ENCODE results near the gene EEIG2.
"Not testable (repeated sequence)": the region's sequence is repeated elsewhere in the genome, so short reads cannot be mapped to it uniquely, and the experiment has no call there.

The EEIG2 gene

GRCh38 chr1:108534759-108535158 lies 25.1 kb upstream of the EEIG2 start:
- H3K36me3 Mint-ChIP-seq, result no peaks in the 10 kb centered on the region
- H3K4me1 Mint-ChIP-seq, result peaks cover 18 to 38% of the 10 kb centered on the region in 2 donors
- H3K27me3 Mint-ChIP-seq, result no peaks in the 10 kb centered on the region
- no peaks in the 10 kb centered on the region for H3K9me3 Mint-ChIP-seq
- no peak for DNase-seq
- no peak overlapping the region for H3K4me3 Mint-ChIP-seq
- H3K27ac Mint-ChIP-seq, result no peak overlapping the region
- no peak for ATAC-seq (replicated peaks)

DNA sequence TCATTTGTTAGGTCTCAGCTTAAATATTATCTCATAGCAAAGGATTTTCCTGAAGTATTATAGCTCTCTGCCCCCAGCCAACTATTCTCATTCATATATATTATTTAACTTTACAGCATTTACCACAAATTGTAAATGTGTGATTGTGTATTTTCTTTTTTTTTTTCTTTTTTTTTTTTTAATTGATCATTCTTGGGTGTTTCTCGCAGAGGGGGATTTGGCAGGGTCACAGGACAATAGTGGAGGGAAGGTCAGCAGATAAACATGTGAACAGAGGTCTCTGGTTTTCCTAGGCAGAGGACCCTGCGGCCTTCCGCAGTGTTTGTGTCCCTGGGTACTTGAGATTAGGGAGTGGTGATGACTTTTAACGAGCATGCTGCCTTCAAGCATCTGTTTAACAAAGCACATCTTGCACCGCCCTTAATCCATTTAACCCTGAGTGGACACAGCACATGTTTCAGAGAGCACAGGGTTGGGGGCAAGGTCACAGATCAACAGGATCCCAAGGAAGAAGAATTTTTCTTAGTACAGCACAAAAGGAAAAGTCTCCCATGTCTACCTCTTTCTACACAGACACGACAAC lies 24.5 kb upstream of the EEIG2 start:
- not testable (repeated sequence) for ATAC-seq (replicated peaks); H3K27ac Mint-ChIP-seq

GRCh38 chr1:108536021-108536420 lies 23.9 kb upstream of the EEIG2 start:
- H3K4me3 Mint-ChIP-seq; H3K27ac Mint-ChIP-seq; DNase-seq; H3K27me3 Mint-ChIP-seq; ATAC-seq (replicated peaks); H3K9me3 Mint-ChIP-seq; H3K36me3 Mint-ChIP-seq: not testable (repeated sequence)
- H3K4me1 Mint-ChIP-seq, result peaks cover 18 to 38% of the 10 kb centered on the region in 2 donors

More for the DNA sequence above, 24.5 kb upstream of the EEIG2 start:
- peaks cover 18 to 38% of the 10 kb centered on the region in 2 donors for H3K4me1 Mint-ChIP-seq
- DNase-seq, H3K9me3 Mint-ChIP-seq, H3K4me3 Mint-ChIP-seq, H3K27me3 Mint-ChIP-seq, H3K36me3 Mint-ChIP-seq: not testable (repeated sequence)

GRCh38 chr1:108536791-108537190 lies 23.1 kb upstream of the EEIG2 start:
- not testable (repeated sequence) for H3K4me3 Mint-ChIP-seq, H3K27ac Mint-ChIP-seq, H3K36me3 Mint-ChIP-seq, H3K27me3 Mint-ChIP-seq, H3K9me3 Mint-ChIP-seq, DNase-seq
- ATAC-seq (replicated peaks), result peak; percentile 37 to 46
- H3K4me1 Mint-ChIP-seq, result peaks cover 18 to 38% of the 10 kb centered on the region in 2 donors

GRCh38 chr1:108537976-108538375 lies 21.9 kb upstream of the EEIG2 start:
- DNase-seq (no peak), ATAC-seq (replicated peaks) (peak in 1 of 2 donors; percentile 46)
- Mint-ChIP-seq H3K36me3 (no peaks in the 10 kb centered on the region), H3K27ac (no peak overlapping the region), H3K27me3 (no peaks in the 10 kb centered on the region), H3K4me1 (peaks cover 18 to 35% of the 10 kb centered on the region in 2 donors), H3K9me3 (no peaks in the 10 kb centered on the region), H3K4me3 (no peak overlapping the region)

- no peak overlapping the region for H3K27ac Mint-ChIP-seq
- no peak for ATAC-seq (replicated peaks)
- no peaks in the 10 kb centered on the region for H3K36me3 Mint-ChIP-seq
- peaks cover 0 to 13% of the 10 kb centered on the region in 2 donors for H3K27me3 Mint-ChIP-seq
- DNase-seq, result no peak
- H3K4me1 Mint-ChIP-seq, result peaks cover 13 to 26% of the 10 kb centered on the region in 2 donors
- no peak overlapping the region for H3K4me3 Mint-ChIP-seq
- no peaks in the 10 kb centered on the region for H3K9me3 Mint-ChIP-seq
Observed at GRCh38 chr1:108540977-108541376, 18.9 kb upstream of the EEIG2 start.

DNA sequence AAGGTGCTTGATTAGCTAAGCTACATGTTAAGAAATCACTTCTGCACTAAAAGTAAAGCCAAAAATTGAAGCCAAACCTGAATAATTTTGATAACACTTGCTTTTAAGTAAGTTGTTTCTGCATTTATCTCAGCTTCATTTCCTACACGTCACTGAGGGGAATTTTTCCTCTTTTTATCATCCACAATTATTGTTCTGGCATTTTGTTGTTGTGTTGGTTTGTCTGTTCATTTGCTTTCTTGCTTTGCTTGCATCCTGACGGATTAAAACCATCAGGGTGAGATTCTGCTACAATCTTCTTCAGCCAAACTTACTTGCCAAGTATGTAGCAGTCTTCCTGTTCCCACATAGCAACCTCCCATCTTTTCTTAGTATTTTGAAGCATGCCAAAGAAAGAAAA lies 18.0 kb upstream of the EEIG2 start:
- H3K27me3 Mint-ChIP-seq, result peaks cover 0 to 13% of the 10 kb centered on the region in 2 donors

GRCh38 chr1:108547493-108547892 lies 12.4 kb upstream of the EEIG2 start:
- not testable (repeated sequence) for H3K27ac Mint-ChIP-seq; ATAC-seq (replicated peaks); H3K9me3 Mint-ChIP-seq; DNase-seq; H3K4me1 Mint-ChIP-seq; H3K36me3 Mint-ChIP-seq; H3K4me3 Mint-ChIP-seq
- peaks cover 0 to 13% of the 10 kb centered on the region in 2 donors for H3K27me3 Mint-ChIP-seq

More for the DNA sequence above, 18.0 kb upstream of the EEIG2 start:
- H3K27ac Mint-ChIP-seq, result no peak overlapping the region
- H3K4me3 Mint-ChIP-seq, result no peak overlapping the region
- peaks cover 13 to 25% of the 10 kb centered on the region in 2 donors for H3K4me1 Mint-ChIP-seq
- ATAC-seq (replicated peaks) (no peak), DNase-seq (no peak)
- H3K9me3 Mint-ChIP-seq, result peaks cover 0 to 2% of the 10 kb centered on the region in 2 donors
- peaks cover 0 to 3% of the 10 kb centered on the region in 2 donors for H3K36me3 Mint-ChIP-seq

DNA sequence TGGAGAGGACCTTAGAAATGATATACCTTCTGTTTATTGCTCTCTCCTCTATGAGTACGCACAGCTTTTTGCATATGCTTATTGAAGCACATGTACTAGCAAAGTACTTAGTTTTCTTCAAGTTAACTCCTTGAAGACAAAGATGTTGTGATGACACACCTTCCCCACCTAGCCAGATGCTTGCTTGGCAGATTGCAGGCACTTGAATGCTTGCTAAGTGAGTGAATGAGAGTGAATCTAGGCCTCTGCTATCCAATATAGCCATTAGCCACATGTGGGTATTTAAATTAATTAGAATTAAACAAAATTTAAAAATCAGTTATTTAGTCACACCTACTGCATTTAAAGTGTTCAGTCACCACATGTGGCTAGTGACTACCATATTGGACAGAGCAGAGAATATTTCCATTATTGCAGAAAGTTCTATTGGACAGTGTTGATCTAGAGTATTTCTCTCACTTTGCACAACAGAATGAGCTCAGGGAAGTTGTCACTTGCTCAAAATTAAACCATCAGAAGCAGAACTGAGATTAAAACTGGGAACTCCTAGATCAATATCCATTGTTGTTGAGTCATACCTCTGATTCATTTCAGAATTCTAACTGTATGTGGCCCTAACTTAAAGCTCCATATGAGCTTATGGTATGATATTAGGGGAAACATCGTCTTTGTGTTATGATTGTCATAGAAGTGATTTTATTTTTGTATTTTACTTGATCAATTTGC lies 8.6 kb upstream of the EEIG2 start:
- peaks cover 0 to 1% of the 10 kb centered on the region in 2 donors for H3K36me3 Mint-ChIP-seq
- peak; percentile 98 to 99 for ATAC-seq (replicated peaks)
- H3K27me3 Mint-ChIP-seq, result no peaks in the 10 kb centered on the region
- no peak overlapping the region for H3K27ac Mint-ChIP-seq
- peaks cover 6 to 14% of the 10 kb centered on the region in 2 donors for H3K4me1 Mint-ChIP-seq
- H3K9me3 Mint-ChIP-seq, result peaks cover 0 to 1% of the 10 kb centered on the region in 2 donors
- DNase-seq, result no peak
- H3K4me3 Mint-ChIP-seq, result no peak overlapping the region

DNA sequence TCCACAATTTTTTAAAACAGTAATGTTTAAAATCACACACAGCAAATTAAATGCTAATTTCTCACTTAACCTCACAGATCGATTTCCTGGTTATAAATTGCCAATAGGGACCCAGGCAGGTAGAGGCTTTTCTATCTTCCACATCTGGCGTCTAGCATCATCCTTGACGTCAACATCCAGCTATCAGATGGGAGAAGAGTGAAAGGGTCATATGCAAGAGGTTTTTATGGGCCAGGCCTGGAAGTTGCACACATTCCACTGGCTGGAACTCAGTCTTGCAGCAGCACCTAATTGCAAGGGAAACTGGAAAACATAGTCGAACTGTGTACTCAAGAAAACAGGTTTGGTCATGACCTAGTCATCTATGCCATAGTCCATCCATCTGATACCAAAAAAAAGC lies 6.0 kb upstream of the EEIG2 start:
- Mint-ChIP-seq H3K36me3 (no peaks in the 10 kb centered on the region), H3K27ac (no peak overlapping the region), H3K9me3 (no peaks in the 10 kb centered on the region), H3K4me3 (no peak overlapping the region), H3K4me1 (peaks cover 6 to 14% of the 10 kb centered on the region in 2 donors), H3K27me3 (no peaks in the 10 kb centered on the region)
- no peak for ATAC-seq (replicated peaks)
- no peak for DNase-seq

GRCh38 chr1:108554682-108555427 lies 5.0 kb upstream of the EEIG2 start:
- no peaks in the 10 kb centered on the region for H3K27me3 Mint-ChIP-seq
- DNase-seq, result no peak
- no peak overlapping the region for H3K27ac Mint-ChIP-seq
- no peaks in the 10 kb centered on the region for H3K9me3 Mint-ChIP-seq
- H3K4me3 Mint-ChIP-seq, result no peak overlapping the region
- peaks cover 8% of the 10 kb centered on the region in 2 donors for H3K4me1 Mint-ChIP-seq
- no peak for ATAC-seq (replicated peaks)
- H3K36me3 Mint-ChIP-seq, result no peaks in the 10 kb centered on the region

- Mint-ChIP-seq H3K9me3 (no peaks in the 10 kb centered on the region), H3K36me3 (peaks cover 3 to 6% of the 10 kb centered on the region in 2 donors), H3K27me3 (no peaks in the 10 kb centered on the region), H3K27ac (no peak overlapping the region), H3K4me3 (no peak overlapping the region), H3K4me1 (peaks cover 11 to 14% of the 10 kb centered on the region in 2 donors)
- ATAC-seq (replicated peaks), result no peak
- no peak for DNase-seq
Observed at GRCh38 chr1:108556066-108556465, 3.8 kb upstream of the EEIG2 start.

DNA sequence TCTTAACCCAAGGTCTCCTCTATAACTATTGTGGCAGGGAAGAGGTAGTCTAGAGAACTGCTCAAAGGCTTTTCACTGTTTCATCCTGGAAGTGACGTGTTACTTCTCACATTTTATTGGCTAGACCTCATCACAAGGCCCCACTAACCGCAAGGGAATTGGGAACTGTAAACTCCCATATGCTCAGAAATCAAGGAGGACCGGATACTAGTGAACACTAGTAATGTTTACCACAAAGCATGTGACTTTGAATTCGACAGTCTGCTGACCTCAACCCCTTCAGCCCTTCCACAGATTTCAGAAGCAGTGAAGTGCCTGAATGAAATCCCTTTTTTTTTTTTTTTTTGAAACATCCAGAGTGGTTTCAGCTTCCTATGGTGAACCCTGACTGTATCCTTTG lies 3.4 kb upstream of the EEIG2 start:
- no peak for DNase-seq
- peaks cover 9 to 16% of the 10 kb centered on the region in 2 donors for H3K4me1 Mint-ChIP-seq
- H3K4me3 Mint-ChIP-seq, result no peak overlapping the region
- H3K27ac Mint-ChIP-seq, result no peak overlapping the region
- H3K27me3 Mint-ChIP-seq, result no peaks in the 10 kb centered on the region
- no peak for ATAC-seq (replicated peaks)
- H3K9me3 Mint-ChIP-seq, result no peaks in the 10 kb centered on the region
- peaks cover 4 to 7% of the 10 kb centered on the region in 2 donors for H3K36me3 Mint-ChIP-seq

DNA sequence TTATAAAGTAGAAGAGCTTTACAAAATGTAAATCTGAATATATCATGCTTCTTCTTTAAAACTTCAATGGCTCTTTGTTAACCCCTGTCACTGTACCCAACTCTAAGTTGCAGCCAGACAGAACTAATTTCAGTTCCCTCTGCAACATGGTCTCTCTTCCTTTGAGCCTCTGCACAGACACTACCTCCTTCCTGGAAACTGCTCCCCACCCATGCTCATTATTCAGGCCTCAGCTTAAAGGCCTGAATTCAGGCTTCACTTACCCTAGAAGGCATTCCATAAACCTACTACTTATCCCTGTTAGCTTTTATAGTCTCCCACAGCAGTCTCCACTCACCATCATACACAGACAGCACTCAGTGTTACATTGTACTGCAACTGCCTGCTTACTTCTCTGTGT lies 2.6 kb upstream of the EEIG2 start:
- Mint-ChIP-seq H3K4me1 (peaks cover 9 to 20% of the 10 kb centered on the region in 2 donors), H3K27me3 (no peaks in the 10 kb centered on the region), H3K9me3 (no peaks in the 10 kb centered on the region), H3K36me3 (peaks cover 4 to 7% of the 10 kb centered on the region in 2 donors), H3K4me3 (no peak overlapping the region), H3K27ac (no peak overlapping the region)
- ATAC-seq (replicated peaks) (peak; percentile 51 to 56), DNase-seq (no peak)

Measured in stimulated activated naive B cell treated with anti-CD40 and anti-IgM and Interleukin-4, amounts not matched to agents 10 μg/mL and 1 μg/mL and 100 μg/mL, for 72 hours (primary cell).